ENCODE results near the gene FANK1.

Gene FANK1

GRCh38 chr10:125992254-125992653 lies 95.9 kb downstream of the FANK1 start:
- DNase-seq: no peak

- DNase-seq: no peak
Observed at GRCh38 chr10:125994601-125995000, 98.2 kb downstream of the FANK1 start.

GRCh38 chr10:125995726-125996304 lies 99.5 kb downstream of the FANK1 start:
- no peak for DNase-seq

GRCh38 chr10:125997586-125997985 lies 101.2 kb downstream of the FANK1 start:
- DNase-seq: no peak

- DNase-seq: no peak
Observed at GRCh38 chr10:125999694-126000093, 103.3 kb downstream of the FANK1 start.

GRCh38 chr10:126001576-126001975 lies 105.2 kb downstream of the FANK1 start:
- no peak for DNase-seq

GRCh38 chr10:126004752-126005151 lies 108.4 kb downstream of the FANK1 start:
- no peak for DNase-seq

- no peak for DNase-seq
Observed at GRCh38 chr10:126006264-126006663, 109.9 kb downstream of the FANK1 start.

GRCh38 chr10:126006906-126007305 lies 110.5 kb downstream of the FANK1 start:
- no peak for DNase-seq

GRCh38 chr10:126009650-126010049 lies 113.3 kb downstream of the FANK1 start:
- DNase-seq: no peak

- no peak for DNase-seq
Observed at GRCh38 chr10:126011995-126012394, 115.6 kb downstream of the FANK1 start.

GRCh38 chr10:126012485-126012884 lies 116.1 kb downstream of the FANK1 start:
- no peak for DNase-seq

GRCh38 chr10:126013489-126014281 lies 117.3 kb downstream of the FANK1 start:
- DNase-seq: peak; percentile 14

- no peak for DNase-seq
Observed at GRCh38 chr10:126014309-126014708, 117.9 kb downstream of the FANK1 start.

GRCh38 chr10:126015413-126015812 lies 119.0 kb downstream of the FANK1 start:
- no peak for DNase-seq

GRCh38 chr10:126016156-126016805 lies 119.9 kb downstream of the FANK1 start:
- DNase-seq: no peak

GRCh38 chr10:126016882-126017281 lies 120.5 kb downstream of the FANK1 start:
- no peak for DNase-seq

GRCh38 chr10:126017961-126018560 lies 121.7 kb downstream of the FANK1 start:
- DNase-seq: no peak

GRCh38 chr10:126021833-126022500 lies 125.6 kb downstream of the FANK1 start:
- DNase-seq: no peak

- no peak for DNase-seq
Observed at GRCh38 chr10:126022841-126023240, 126.5 kb downstream of the FANK1 start.

- DNase-seq: no peak
Observed at GRCh38 chr10:126027692-126028091, 131.3 kb downstream of the FANK1 start.

GRCh38 chr10:126029999-126030398 lies 133.6 kb downstream of the FANK1 start:
- no peak for DNase-seq

GRCh38 chr10:126034586-126034985 lies 138.2 kb downstream of the FANK1 start:
- no peak for DNase-seq

All from hematopoietic multipotent progenitor cell treated with erythropoietin and hydrocortisone succinate and interleukin-3 and kit ligand, for 8 days (in vitro differentiated cells).